ENCODE results near the gene KAT14.
A peak's percentile ranks its signal among the peaks of the same experiment; 100 is the strongest.

Gene KAT14

DNA sequence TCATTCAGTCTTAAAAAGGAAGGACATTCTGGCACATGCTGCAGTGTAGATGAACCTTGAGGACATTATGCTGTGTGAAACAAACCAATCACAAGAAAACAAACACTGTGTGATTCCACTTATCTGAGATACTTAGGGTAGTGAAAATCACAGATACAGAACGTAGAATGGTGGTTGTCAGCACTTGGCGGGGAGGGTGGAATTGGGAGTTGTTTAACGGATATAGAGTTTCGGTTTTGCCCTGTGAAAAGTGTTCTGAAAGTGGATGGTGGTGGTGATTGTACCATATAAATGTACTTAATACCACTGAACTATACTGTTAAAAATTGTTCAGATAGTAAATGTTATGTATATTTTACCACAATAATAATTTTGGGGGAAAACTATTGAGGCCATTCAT lies 18.4 kb downstream of the KAT14 start:
- H3K4me3 ChIP-seq (ENCODE audit: low read depth, low read length) = no peak overlapping the region
- TF ChIP-seq CTCF (IDR thresholded peaks at IDR 0.05; ENCODE audit: low read depth, low read length) = no peak
- in situ Hi-C loops (cut with HindIII; ENCODE audit: low sequenced_read_pairs) = no loop called here
- DNase-seq (ENCODE audit: low read depth, low spot score) = no peak

DNA sequence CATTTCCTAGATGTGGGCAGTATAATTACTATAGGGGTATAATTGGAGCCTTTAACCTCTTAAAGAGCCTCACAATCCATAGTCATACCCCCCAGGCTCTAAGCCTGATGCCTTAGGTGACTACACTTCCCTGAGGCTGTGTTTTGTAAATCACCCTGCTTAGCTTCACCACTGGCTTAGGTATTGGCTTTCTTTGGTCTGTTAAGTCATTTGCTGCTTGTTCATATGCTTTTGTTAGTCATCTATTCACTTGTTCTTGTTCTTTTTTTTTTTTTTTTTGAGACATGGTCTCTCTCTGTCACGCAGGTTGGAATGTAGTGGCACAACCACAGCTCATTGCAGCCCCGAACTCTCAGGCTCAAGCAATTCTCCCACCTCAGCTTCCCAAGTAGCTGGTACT lies 26.7 kb downstream of the KAT14 start:
- DNase-seq (ENCODE audit: low read depth, low spot score) = peak; percentile 7
- no peak overlapping the region for H3K4me3 ChIP-seq (ENCODE audit: low read depth, low read length)
- in situ Hi-C loops (cut with HindIII; ENCODE audit: low sequenced_read_pairs) = no loop called here
- TF ChIP-seq CTCF (IDR thresholded peaks at IDR 0.05; ENCODE audit: low read depth, low read length) = no peak

DNA sequence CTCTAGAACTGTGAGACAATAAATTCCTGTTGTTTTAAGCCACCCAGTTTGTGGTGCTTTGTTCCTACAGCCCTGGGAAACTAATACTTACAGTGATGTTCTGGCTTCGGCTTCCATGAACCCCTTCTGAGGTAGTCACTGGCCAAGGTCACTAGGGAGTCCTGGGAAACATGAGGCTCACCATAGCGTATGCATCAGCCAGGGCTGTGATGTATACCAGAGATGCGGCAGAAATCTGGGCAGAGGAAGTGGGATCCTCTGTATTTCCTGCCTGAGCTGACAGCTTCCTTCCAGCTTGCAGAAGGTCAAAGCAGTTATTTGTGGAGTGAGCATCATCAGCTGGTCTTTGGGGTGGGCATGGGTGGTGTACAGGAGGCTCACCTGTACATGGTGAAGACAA lies 27.9 kb downstream of the KAT14 start:
- DNase-seq (ENCODE audit: low read depth, low spot score) = no peak
- no peak overlapping the region for H3K4me3 ChIP-seq (ENCODE audit: low read depth, low read length)
- no peak for TF ChIP-seq CTCF (IDR thresholded peaks at IDR 0.05; ENCODE audit: low read depth, low read length)
- in situ Hi-C loops (cut with HindIII; ENCODE audit: low sequenced_read_pairs) = no loop called here

DNA sequence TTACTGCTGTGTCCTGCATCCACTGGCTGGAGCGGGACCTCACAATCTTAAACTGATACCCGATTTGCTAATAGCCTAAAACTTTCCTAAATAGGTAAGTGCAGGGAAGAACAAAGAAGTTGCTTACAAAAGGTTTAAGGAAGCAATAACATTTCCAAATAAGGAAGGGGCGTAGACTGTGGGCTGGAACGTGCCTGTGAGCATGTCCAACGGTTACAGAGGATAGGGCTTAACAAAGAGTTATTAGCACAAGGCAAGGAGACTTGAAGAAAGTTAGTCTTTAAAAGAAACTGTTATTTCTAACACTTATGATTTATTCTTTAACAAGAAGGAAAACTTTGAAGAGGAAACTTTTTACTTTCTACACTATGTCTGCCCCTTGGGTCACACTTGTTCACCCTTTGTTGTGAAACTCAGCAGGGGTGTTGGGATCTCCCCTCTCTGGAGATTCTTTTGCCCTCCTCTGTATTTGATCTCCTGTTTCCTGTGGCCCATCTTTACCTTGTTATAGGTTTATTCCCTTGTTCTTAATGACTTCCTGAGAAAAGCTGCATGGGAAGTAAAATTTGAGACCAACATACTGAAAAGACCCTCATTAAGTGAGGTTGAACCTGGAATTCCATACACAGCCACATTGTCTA lies 28.7 kb downstream of the KAT14 start:
- in situ Hi-C loops (cut with HindIII; ENCODE audit: low sequenced_read_pairs) = no loop called here
- H3K4me3 ChIP-seq (ENCODE audit: low read depth, low read length) = no peak overlapping the region
- no peak for TF ChIP-seq CTCF (IDR thresholded peaks at IDR 0.05; ENCODE audit: low read depth, low read length)
- no peak for DNase-seq (ENCODE audit: low read depth, low spot score)

DNA sequence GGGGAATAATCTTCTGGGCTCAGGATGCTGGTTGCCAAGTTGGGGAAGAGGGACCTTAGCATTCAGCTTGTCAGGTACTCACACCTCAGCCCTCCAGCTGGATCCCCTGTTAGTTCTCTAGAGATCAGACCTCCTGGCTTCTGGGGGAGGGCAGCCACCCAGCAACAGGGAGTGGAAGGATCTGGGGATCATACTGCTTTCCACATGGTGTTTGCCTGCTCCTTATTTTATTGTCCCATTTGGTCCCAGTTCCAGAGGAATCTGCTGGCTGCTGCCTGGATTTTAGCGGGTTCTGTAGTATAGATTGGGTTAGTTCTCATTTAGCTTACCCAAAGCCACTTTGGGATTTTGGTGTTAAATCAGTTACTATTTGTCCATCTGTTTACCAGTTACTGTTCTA lies 29.3 kb downstream of the KAT14 start:
- H3K4me3 ChIP-seq (ENCODE audit: low read depth, low read length) = no peak overlapping the region
- no peak for TF ChIP-seq CTCF (IDR thresholded peaks at IDR 0.05; ENCODE audit: low read depth, low read length)
- in situ Hi-C loops (cut with HindIII; ENCODE audit: low sequenced_read_pairs) = no loop called here
- no peak for DNase-seq (ENCODE audit: low read depth, low spot score)

GRCh38 chr20:18172379-18172778 lies 34.7 kb downstream of the KAT14 start:
- TF ChIP-seq CTCF (IDR thresholded peaks at IDR 0.05; ENCODE audit: low read depth, low read length) = no peak
- no peak overlapping the region for H3K4me3 ChIP-seq (ENCODE audit: low read depth, low read length)

More at GRCh38 chr20:18172379-18172778, 34.7 kb downstream of the KAT14 start:
- no peak for DNase-seq (ENCODE audit: low read depth, low spot score)
- in situ Hi-C loops (cut with HindIII; ENCODE audit: low sequenced_read_pairs) = no loop called here
